Retinal pigment epithelial cell (primary cell): ENCODE results near the gene MRM2.

Source experiments
- DNase-seq: peaks from one replicate; pipeline ENCODE4 v3.0.0-alpha.2; 2010; ENCODE audit warnings: low read depth
- H3K4me3 ChIP-seq: 2 replicates; pipeline ENCODE4 v1.5.1; 2011; ENCODE audit warnings: mild to moderate bottlenecking, low read length, control low read depth, moderate library complexity
- TF ChIP-seq, protein P1 (sequence below): conservative IDR thresholded peaks from 2 replicates; pipeline ENCODE4 v1.5.1; 2011; ENCODE audit warnings: low read depth, low read length, control low read depth, inconsistent platforms

MRM2 gene

DNA sequence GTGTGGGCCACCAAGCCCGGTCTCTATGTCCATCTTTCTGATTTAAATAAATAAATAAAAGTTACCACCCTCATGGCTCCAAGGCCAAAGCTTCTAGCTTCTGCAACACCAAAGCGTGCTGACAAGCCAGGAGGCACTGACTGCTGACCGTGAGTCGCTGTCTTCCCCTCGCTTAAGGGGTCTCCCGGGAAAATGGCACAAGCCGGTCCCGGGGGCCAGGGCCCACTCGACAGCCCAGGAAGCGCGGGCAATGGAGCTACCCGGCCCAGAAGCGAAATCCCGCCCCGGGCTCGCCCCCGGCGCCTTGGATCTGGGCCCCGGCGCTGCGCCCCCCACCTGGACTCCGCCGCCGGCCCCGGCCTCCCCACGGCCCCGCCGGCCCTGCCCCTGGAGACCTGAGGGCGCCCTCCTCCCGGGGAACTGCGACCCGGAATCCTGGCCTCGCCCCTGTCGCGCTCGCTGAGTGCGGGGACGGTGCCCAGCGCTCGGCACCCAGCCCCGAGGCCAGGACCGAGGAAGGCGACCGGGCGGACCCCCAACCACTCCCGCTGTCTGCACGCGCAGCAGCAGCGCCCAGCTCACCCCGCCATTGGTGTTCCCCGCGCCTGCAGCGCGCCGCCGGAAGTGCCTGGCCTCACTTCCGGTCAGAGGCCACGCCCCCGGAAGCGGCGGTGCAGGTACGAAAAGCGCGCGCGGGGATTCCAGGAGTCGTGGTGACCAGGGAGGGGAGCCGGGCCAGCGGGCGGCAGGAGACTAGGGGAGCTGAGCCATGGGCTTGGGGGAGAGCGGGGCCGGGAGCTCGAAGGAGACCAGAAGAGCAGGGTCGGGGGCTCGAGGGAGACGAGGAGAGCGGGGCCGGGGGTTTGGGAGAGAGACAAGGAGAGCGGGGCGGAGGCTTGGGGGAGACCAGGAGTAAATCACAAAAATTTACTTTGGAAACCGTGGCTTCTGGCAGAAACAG is at the start of gene MRM2, which contains the start of gene NUDT1:
Gene MRM2, minus strand, starts transcription at position 626 of the 961 bp plus-strand sequence. Its CDS starts 36 bp downstream, at position 590.
Gene NUDT1, plus strand, starts transcription at position 647 of the 961 bp plus-strand sequence. CDS start 2,349 bp downstream, outside the sequence.
- TF ChIP-seq, protein P1, sequence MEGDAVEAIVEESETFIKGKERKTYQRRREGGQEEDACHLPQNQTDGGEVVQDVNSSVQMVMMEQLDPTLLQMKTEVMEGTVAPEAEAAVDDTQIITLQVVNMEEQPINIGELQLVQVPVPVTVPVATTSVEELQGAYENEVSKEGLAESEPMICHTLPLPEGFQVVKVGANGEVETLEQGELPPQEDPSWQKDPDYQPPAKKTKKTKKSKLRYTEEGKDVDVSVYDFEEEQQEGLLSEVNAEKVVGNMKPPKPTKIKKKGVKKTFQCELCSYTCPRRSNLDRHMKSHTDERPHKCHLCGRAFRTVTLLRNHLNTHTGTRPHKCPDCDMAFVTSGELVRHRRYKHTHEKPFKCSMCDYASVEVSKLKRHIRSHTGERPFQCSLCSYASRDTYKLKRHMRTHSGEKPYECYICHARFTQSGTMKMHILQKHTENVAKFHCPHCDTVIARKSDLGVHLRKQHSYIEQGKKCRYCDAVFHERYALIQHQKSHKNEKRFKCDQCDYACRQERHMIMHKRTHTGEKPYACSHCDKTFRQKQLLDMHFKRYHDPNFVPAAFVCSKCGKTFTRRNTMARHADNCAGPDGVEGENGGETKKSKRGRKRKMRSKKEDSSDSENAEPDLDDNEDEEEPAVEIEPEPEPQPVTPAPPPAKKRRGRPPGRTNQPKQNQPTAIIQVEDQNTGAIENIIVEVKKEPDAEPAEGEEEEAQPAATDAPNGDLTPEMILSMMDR = no peak
- DNase-seq = no peak
- peak within 1 kb of the TSS; percentile 86 for H3K4me3 ChIP-seq

DNA sequence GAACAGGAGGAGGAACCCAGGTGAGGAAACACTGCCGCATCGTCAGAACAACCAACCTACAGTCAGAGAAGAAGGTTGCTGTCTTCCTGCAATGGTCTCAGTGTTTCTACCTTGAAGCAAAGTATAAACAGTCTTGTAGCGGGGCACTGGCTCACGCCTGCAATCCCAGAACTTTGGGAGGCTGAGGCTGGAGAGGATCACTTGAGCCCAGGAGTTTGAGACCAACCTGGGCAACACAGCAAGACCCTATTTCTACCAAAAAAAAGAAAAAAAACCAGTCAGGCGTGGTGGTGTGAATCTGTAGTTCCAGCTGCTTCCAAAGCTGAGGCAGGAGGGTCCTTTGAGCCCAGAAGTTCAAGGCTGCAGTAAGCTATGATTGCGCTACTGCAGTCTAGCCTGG is 48.9 kb upstream of the MRM2 start:
- no peak for DNase-seq
- H3K4me3 ChIP-seq = no peak overlapping the region
- TF ChIP-seq, protein P1 = no peak

DNA sequence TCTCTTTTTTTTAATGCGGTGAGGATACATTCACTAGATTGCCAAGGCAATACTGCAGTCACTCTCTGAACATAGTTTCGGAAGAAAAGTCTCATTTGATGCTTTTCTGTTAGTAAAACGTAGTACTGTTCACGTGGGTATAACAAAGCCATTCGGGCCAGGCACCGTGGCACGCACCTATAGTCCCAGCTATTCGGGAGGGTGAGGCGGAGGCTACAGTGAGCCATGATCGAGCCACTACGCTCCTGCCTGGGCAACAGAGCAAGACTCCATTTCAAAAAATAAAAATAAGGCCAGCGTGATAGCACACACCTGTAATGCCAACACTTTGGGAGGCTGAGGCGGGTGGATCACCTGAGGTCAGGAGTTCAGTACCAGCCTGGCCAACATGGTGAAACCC is 47.6 kb upstream of the MRM2 start:
- TF ChIP-seq, protein P1 = no peak
- DNase-seq = no peak
- H3K4me3 ChIP-seq = no peak overlapping the region

DNA sequence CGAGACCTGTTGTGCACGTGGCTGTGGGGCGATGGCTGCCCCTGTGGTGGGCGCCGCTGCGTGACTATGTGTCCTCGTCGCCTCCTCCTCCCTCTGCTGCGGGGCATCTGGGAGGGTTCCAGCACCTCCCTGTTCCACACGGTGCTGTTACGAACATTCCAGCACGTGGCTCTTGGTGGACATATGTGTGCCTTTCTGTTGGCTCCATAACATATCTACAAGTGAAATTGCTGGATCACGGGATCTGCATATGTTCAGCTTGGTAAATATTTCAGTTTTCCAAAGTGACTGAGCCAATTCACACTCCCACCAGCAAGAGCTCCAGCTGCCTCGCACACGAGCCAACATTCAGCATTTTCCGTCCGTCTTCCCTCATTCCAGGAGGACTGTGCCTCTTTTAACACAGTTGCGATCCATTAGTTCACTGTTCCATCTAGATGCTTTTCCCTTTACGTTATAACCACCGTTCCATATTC is 47.1 kb upstream of the MRM2 start:
- no peak overlapping the region for H3K4me3 ChIP-seq
- TF ChIP-seq, protein P1 = no peak
- no peak for DNase-seq

DNA sequence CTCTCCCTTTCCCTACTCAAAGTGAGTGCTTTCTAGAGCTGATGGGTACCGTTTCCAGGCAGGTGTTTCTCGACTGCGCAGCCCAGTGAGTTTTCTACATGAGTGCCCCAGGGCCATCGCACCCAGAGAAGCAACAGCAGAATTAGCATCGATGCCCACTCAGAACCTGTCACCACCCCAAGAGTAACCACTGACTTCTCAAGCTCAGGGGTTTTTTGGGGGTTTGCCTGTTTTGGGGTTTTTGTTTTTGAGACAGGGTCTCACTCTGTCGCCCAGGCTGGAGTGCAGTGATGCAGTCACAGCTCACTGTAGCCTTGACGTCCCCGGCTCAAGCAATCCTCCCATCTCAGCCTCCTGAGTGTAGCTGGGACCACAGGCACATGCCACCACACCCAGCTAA is 46.5 kb upstream of the MRM2 start:
- no peak for DNase-seq
- TF ChIP-seq, protein P1 = no peak
- no peak overlapping the region for H3K4me3 ChIP-seq

DNA sequence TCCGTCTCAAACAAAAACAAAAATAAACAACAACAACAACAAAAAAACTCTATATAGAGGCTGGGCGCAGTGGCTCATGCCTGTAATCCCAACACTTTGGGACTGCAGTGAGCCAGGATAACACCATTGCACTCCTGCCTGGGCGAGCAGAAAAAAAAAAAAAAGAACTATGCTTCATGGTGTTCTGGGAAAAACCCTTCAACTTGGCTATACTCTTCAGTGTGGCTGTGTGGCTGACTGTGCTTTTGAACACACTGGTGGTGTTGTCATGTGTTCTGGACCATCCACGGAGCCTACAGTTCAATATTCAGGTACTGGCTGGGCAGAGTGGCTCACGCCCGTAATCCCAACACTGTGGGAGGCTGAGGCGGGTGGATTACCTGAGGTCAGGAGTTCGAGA is 45.7 kb upstream of the MRM2 start:
- no peak for DNase-seq
- H3K4me3 ChIP-seq = no peak overlapping the region
- TF ChIP-seq, protein P1 = no peak

DNA sequence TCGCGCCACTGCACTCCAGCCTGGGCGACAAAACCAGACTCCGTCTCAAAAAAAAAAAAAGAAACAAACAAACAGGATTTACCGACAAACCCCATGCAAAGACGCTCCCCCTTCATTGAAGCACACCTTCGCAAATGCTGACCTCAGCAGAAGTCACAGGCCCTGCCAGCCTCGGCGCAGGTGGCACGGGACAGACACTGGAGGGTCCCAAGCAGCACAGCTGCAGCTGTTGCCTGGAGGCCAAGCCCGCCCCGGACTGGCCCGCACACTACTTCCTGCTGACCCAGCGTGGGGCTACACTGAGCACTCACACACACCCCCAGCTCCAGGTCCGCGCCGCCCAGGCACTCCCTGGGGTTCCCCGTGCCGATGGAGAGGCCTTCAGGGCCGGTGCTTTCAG is 41.1 kb upstream of the MRM2 start:
- DNase-seq = no peak
- H3K4me3 ChIP-seq = no peak overlapping the region
- TF ChIP-seq, protein P1 = no peak
